WTC11 (cell line): Measurements from ENCODE around the gene AMMECR1L.

Experiments
- ATF1 ChIP-seq: sonication (generic); formaldehyde crosslinking; IDR thresholded peaks from 2 replicates; pipeline ENCODE4 v1.8.1; 2023; ENCODE audit warnings: mild to moderate bottlenecking, moderate library complexity, missing genetic modification reagents
- RELA ChIP-seq: sonication (generic); formaldehyde crosslinking; IDR thresholded peaks from 2 replicates; pipeline ENCODE4 v1.8.1; 2022; ENCODE audit warnings: missing genetic modification reagents, mild to moderate bottlenecking, borderline replicate concordance
- ZNF263 ChIP-seq: sonication (generic); formaldehyde crosslinking; IDR thresholded peaks from 2 replicates; pipeline ENCODE4 v1.8.1; 2022; ENCODE audit warnings: low read depth, mild to moderate bottlenecking, moderate library complexity, missing genetic modification reagents
- TF ChIP-seq, protein P1 (sequence below): fragments of 200-600 bp; IDR thresholded peaks from 2 replicates; pipeline ENCODE4 v1.8.0; 2022; ENCODE audit warnings: antibody characterized with exemption
- TF ChIP-seq, protein P2 (sequence below): sonication (generic); formaldehyde crosslinking; IDR thresholded peaks from 2 replicates; pipeline ENCODE4 v1.8.1; 2023; ENCODE audit warnings: mild to moderate bottlenecking, missing genetic modification reagents, moderate library complexity
- TF ChIP-seq, protein P3 (sequence below): fragments of 250-450 bp; sonication (Bioruptor Pico); IDR thresholded peaks from 2 replicates; pipeline ENCODE4 v2.1.2; 2022; ENCODE audit warnings: mild to moderate bottlenecking, moderate library complexity

DNA sequence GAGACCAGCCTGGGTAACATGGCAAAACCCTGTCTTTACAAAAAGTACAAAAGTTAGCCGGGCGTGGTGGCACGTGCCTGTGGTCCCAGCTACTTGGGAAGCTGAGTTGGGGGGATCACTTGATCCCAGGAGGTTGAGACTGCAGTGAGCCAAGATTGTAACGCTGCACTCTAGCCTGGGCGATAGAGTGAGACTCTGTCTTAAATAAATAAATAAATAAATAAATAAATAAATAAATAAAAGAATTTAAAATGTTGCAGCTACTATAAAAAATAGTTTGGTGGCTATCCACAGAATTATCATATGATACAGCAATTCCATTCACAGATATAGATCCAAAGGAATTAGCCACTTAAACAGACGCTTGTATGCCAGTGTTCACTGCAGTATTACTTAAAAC lies 49.6 kb upstream of the AMMECR1L start:
- TF ChIP-seq ATF1 (CRISPR knock-in tag), result no peak
- TF ChIP-seq, protein P1, sequence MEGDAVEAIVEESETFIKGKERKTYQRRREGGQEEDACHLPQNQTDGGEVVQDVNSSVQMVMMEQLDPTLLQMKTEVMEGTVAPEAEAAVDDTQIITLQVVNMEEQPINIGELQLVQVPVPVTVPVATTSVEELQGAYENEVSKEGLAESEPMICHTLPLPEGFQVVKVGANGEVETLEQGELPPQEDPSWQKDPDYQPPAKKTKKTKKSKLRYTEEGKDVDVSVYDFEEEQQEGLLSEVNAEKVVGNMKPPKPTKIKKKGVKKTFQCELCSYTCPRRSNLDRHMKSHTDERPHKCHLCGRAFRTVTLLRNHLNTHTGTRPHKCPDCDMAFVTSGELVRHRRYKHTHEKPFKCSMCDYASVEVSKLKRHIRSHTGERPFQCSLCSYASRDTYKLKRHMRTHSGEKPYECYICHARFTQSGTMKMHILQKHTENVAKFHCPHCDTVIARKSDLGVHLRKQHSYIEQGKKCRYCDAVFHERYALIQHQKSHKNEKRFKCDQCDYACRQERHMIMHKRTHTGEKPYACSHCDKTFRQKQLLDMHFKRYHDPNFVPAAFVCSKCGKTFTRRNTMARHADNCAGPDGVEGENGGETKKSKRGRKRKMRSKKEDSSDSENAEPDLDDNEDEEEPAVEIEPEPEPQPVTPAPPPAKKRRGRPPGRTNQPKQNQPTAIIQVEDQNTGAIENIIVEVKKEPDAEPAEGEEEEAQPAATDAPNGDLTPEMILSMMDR, result no peak
- no peak for TF ChIP-seq RELA (CRISPR knock-in tag)
- TF ChIP-seq, protein P2, sequence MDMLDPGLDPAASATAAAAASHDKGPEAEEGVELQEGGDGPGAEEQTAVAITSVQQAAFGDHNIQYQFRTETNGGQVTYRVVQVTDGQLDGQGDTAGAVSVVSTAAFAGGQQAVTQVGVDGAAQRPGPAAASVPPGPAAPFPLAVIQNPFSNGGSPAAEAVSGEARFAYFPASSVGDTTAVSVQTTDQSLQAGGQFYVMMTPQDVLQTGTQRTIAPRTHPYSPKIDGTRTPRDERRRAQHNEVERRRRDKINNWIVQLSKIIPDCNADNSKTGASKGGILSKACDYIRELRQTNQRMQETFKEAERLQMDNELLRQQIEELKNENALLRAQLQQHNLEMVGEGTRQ (CRISPR knock-in tag), result no peak
- no peak for TF ChIP-seq ZNF263
- TF ChIP-seq, protein P3, sequence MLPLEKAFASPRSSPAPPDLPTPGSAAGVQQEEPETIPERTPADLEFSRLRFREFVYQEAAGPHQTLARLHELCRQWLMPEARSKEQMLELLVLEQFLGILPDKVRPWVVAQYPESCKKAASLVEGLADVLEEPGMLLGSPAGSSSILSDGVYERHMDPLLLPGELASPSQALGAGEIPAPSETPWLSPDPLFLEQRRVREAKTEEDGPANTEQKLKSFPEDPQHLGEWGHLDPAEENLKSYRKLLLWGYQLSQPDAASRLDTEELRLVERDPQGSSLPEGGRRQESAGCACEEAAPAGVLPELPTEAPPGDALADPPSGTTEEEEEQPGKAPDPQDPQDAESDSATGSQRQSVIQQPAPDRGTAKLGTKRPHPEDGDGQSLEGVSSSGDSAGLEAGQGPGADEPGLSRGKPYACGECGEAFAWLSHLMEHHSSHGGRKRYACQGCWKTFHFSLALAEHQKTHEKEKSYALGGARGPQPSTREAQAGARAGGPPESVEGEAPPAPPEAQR, result no peak
